H9 (cell line): ENCODE data around the gene CCDC170. TPM values are rescaled to one million over a fixed set of nuclear protein-coding genes. Genes with fewer than 3 reads are reported as not detected.

ENCODE experiments used
- DNase-seq: peaks from one replicate; pipeline ENCODE4 v3.0.0-alpha.2; 2017
- H2AFZ ChIP-seq: one replicate; pipeline ENCODE4 v1.6.1; 2013; ENCODE audit warnings: mild to moderate bottlenecking, low read length, control low read depth, moderate library complexity
- H2AK5ac ChIP-seq: 2 replicates; pipeline ENCODE4 v1.6.1; 2013; ENCODE audit warnings: low read length, control low read depth, mixed read lengths; ENCODE audit not compliant: insufficient read length
- H2BK120ac ChIP-seq: one replicate; pipeline ENCODE4 v1.6.1; 2013; ENCODE audit warnings: low read depth, mild to moderate bottlenecking, low read length, control low read depth, inconsistent platforms; ENCODE audit not compliant: poor library complexity, severe bottlenecking
- H2BK12ac ChIP-seq: 2 replicates; pipeline ENCODE4 v1.6.1; 2013; ENCODE audit warnings: low read length, control low read depth, mixed read lengths, low read depth; ENCODE audit not compliant: insufficient read length
- H2BK15ac ChIP-seq: 2 replicates; pipeline ENCODE4 v1.6.1; 2013; ENCODE audit warnings: low read depth, low read length, control low read depth
- H2BK20ac ChIP-seq: one replicate; pipeline ENCODE4 v1.6.1; 2013; ENCODE audit warnings: low read depth, mild to moderate bottlenecking, low read length, control low read depth, inconsistent platforms; ENCODE audit not compliant: poor library complexity, severe bottlenecking
- H2BK5ac ChIP-seq: 2 replicates; pipeline ENCODE4 v1.6.1; 2013; ENCODE audit warnings: low read length, control low read depth, mixed read lengths; ENCODE audit not compliant: insufficient read length
- H3K14ac ChIP-seq: 2 replicates; pipeline ENCODE4 v1.6.1; 2013; ENCODE audit warnings: low read length, control low read depth; ENCODE audit not compliant: insufficient read depth
- H3K18ac ChIP-seq: 2 replicates; pipeline ENCODE4 v1.6.1; 2013; ENCODE audit warnings: low read depth, mild to moderate bottlenecking, mixed read lengths, low read length, control low read depth; ENCODE audit not compliant: insufficient read length
- H3K23ac ChIP-seq: 2 replicates; pipeline ENCODE4 v1.6.1; 2013; ENCODE audit warnings: low read length, control low read depth, mixed read lengths, low read depth; ENCODE audit not compliant: insufficient read length
- H3K23me2 ChIP-seq: 2 replicates; pipeline ENCODE4 v1.6.1; 2013; ENCODE audit warnings: low read depth, mild to moderate bottlenecking, mixed read lengths, low read length, control low read depth; ENCODE audit not compliant: insufficient read length, poor library complexity, severe bottlenecking
- H3K27ac ChIP-seq: 2 replicates; pipeline ENCODE4 v1.5.1; 2013; ENCODE audit warnings: low read length, control low read depth, mixed read lengths, low read depth; ENCODE audit not compliant: insufficient read length
- H3K27me3 ChIP-seq: 2 replicates; pipeline ENCODE4 v1.6.1; 2013; ENCODE audit warnings: low read length, control low read depth, inconsistent platforms; ENCODE audit not compliant: insufficient read depth
- H3K4ac ChIP-seq: 2 replicates; pipeline ENCODE4 v1.6.1; 2013; ENCODE audit warnings: low read depth, mild to moderate bottlenecking, control low read depth, inconsistent platforms, low read length, moderate library complexity
- H3K4me1 ChIP-seq: 2 replicates; pipeline ENCODE4 v1.6.1; 2013; ENCODE audit warnings: low read length, control low read depth, inconsistent platforms; ENCODE audit not compliant: insufficient read depth
- H3K4me2 ChIP-seq: 2 replicates; pipeline ENCODE4 v1.6.1; 2013; ENCODE audit warnings: low read length, control low read depth, mixed read lengths; ENCODE audit not compliant: insufficient read length, insufficient read depth
- H3K56ac ChIP-seq: 2 replicates; pipeline ENCODE4 v1.6.1; 2013; ENCODE audit warnings: low read depth, mild to moderate bottlenecking, mixed read lengths, low read length, control low read depth; ENCODE audit not compliant: insufficient read length
- H3K79me1 ChIP-seq: 2 replicates; pipeline ENCODE4 v1.6.1; 2013; ENCODE audit warnings: low read depth, mild to moderate bottlenecking, moderate library complexity, low read length, control low read depth, inconsistent platforms; ENCODE audit not compliant: insufficient read depth, poor library complexity, severe bottlenecking
- H3K79me2 ChIP-seq: 2 replicates; pipeline ENCODE4 v1.6.1; 2013; ENCODE audit warnings: low read length, control low read depth, inconsistent platforms; ENCODE audit not compliant: insufficient read depth
- H3K9ac ChIP-seq: 2 replicates; pipeline ENCODE4 v1.6.1; 2013; ENCODE audit warnings: low read length, control low read depth, mixed read lengths; ENCODE audit not compliant: insufficient read length; ENCODE audit errors: extremely low read depth
- H3K9me3 ChIP-seq: one replicate; pipeline ENCODE4 v1.6.1; 2013; ENCODE audit warnings: low read depth, low read length, inconsistent platforms; ENCODE audit not compliant: control insufficient read depth
- H3T11ph ChIP-seq: one replicate; pipeline ENCODE4 v1.6.1; 2013; ENCODE audit warnings: mild to moderate bottlenecking, low read length, control low read depth, inconsistent platforms
- H4K20me1 ChIP-seq: one replicate; pipeline ENCODE4 v1.6.1; 2013; ENCODE audit not compliant: control insufficient read depth, insufficient read length, insufficient read depth
- H4K5ac ChIP-seq: 2 replicates; pipeline ENCODE4 v1.6.1; 2013; ENCODE audit warnings: low read depth, mild to moderate bottlenecking, mixed read lengths, low read length, control low read depth; ENCODE audit not compliant: insufficient read length
- H4K8ac ChIP-seq: replicated peaks from 2 replicates; pipeline ENCODE4 v1.6.1; 2013; ENCODE audit warnings: low read length, control low read depth, mixed read lengths, low read depth; ENCODE audit not compliant: insufficient read length
- H4K91ac ChIP-seq: 2 replicates; pipeline ENCODE4 v1.6.1; 2013; ENCODE audit warnings: low read depth, mild to moderate bottlenecking, moderate library complexity, mixed read lengths, low read length, control low read depth; ENCODE audit not compliant: insufficient read length
- H3K27ac Mint-ChIP-seq, 3 experiments: 2 replicates in 2 of 3; 3 replicates in 1 of 3; pipeline ENCODE4 v1.8.0; 2020 to 2021; ENCODE audit warnings: mixed read lengths in 3 of 3, mild to moderate bottlenecking in 1 of 3, moderate library complexity in 1 of 3
- H3K27me3 Mint-ChIP-seq: 2 replicates; pipeline ENCODE4 v1.8.0; 2021; ENCODE audit warnings: low read depth, mild to moderate bottlenecking, moderate library complexity, mixed read lengths
- H3K36me3 Mint-ChIP-seq, 3 experiments: 2 replicates in 2 of 3; 3 replicates in 1 of 3; pipeline ENCODE4 v1.8.0; 2020 to 2021; ENCODE audit warnings: low read depth in 3 of 3, mixed read lengths in 3 of 3; ENCODE audit not compliant: insufficient read depth in 1 of 3
- H3K4me1 Mint-ChIP-seq, 2 experiments: 2 replicates each; pipeline ENCODE4 v1.8.0; 2020; ENCODE audit warnings: mixed read lengths in 2 of 2
- H3K4me3 Mint-ChIP-seq, 2 experiments: 2 replicates in 1 of 2; 3 replicates in 1 of 2; pipeline ENCODE4 v1.8.0; 2020 to 2021; ENCODE audit warnings: mild to moderate bottlenecking in 2 of 2, mixed read lengths in 2 of 2, moderate library complexity in 1 of 2
- H3K9me3 Mint-ChIP-seq, 2 experiments: 2 replicates in 1 of 2; 3 replicates in 1 of 2; pipeline ENCODE4 v1.8.0; 2020; ENCODE audit warnings: mild to moderate bottlenecking in 2 of 2, mixed read lengths in 2 of 2, moderate library complexity in 1 of 2
- CTCF ChIP-seq: fragments of 200-600 bp; sonication (generic); conservative IDR thresholded peaks from 3 replicates; pipeline ENCODE4 v1.8.0; 2021; ENCODE audit warnings: antibody characterized with exemption, mild to moderate bottlenecking
- WGBS: extraction: QIAGEN DNeasy Blood & Tissue Kit; methylation state at CpG from one replicate; pipeline ENCODE4 v1.1.7; 2013; ENCODE audit warnings: missing lambda C conversion rate, low lambda C conversion rate, mixed read lengths; ENCODE audit not compliant: insufficient read length; ENCODE audit errors: extremely low coverage; 5-methylcytosine and 5-hydroxymethylcytosine counted together
- total RNA-seq: library from RNA; stranded (reverse); gene quantifications from 2 replicates; pipeline ENCODE4 v1.2.1, GENCODE V29; 2021

The CCDC170 gene
- total RNA-seq, 1 experiment from 2014 or later, result 0.07 TPM

DNA sequence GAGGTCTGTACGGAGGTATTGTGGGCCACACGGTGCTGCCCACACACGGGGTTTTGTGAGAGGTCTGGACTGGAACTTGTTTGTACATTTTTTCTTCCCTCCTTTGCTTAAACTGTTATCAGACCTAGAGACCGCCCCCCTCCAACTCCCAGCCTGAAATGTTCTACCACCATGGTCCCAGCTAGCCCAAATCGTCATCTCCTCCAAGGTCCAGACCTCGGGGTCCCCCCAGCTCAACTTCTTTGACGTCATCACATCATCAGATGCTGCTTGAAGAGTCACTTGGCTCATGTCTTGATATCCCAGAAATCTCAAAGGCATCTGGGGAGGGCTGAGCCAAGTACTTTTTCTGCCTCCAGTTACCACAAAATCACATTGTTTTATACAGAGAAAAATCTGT, 2.8 kb upstream of the CCDC170 start:
- no peak overlapping the region for H4K91ac ChIP-seq
- H3K23me2 ChIP-seq, result peaks cover 12% of the 10 kb centered on the region
- no peaks in the 10 kb centered on the region for H3K4me1 ChIP-seq
- H4K8ac ChIP-seq, result no peak overlapping the region
- no peak for DNase-seq
- H3K79me2 ChIP-seq, result no peaks in the 10 kb centered on the region
- no peak overlapping the region for H3K18ac ChIP-seq
- H4K5ac ChIP-seq, result no peak overlapping the region
- no peak overlapping the region for H3T11ph ChIP-seq
- H3K27ac ChIP-seq, result no peak overlapping the region
- TF ChIP-seq CTCF, result no peak
- H2AK5ac ChIP-seq, result no peak overlapping the region
- H4K20me1 ChIP-seq, result no peaks in the 10 kb centered on the region
- H3K79me1 ChIP-seq, result no peaks in the 10 kb centered on the region
- H2BK12ac ChIP-seq, result no peak overlapping the region
- Mint-ChIP-seq H3K27me3 (peaks cover 38% of the 10 kb centered on the region), H3K9me3 (no peaks in the 10 kb centered on the region), H3K36me3 (no peaks in the 10 kb centered on the region), H3K4me3 (no peak overlapping the region), H3K27ac (no peak overlapping the region; a peak in 1 of 7 replicates), H3K4me1 (peaks cover 10 to 12% of the 10 kb centered on the region in 2 experiments; a peak in 3 of 4 replicates)
- no CpG with 5 or more reads among the region's 7 CpGs for WGBS
- no peak overlapping the region for H2BK20ac ChIP-seq
- no peak overlapping the region for H3K14ac ChIP-seq
- H3K9ac ChIP-seq, result no peak overlapping the region
- H2BK5ac ChIP-seq, result no peak overlapping the region
- no peak overlapping the region for H2BK120ac ChIP-seq
- H3K56ac ChIP-seq, result no peak overlapping the region
- no peak overlapping the region for H3K4ac ChIP-seq
- H3K9me3 ChIP-seq, result no peaks in the 10 kb centered on the region
- H3K4me2 ChIP-seq, result no peak overlapping the region
- no peak overlapping the region for H2AFZ ChIP-seq
- peaks cover 8% of the 10 kb centered on the region; the same call in 1 of the 2 replicates for H3K27me3 ChIP-seq
- no peak overlapping the region for H2BK15ac ChIP-seq
- no peak overlapping the region for H3K23ac ChIP-seq
